Neural cell (in vitro differentiated cells): ENCODE data around the gene NCK2. TPM values are rescaled to one million over a fixed set of nuclear protein-coding genes. Genes with fewer than 3 reads are reported as not detected.

Source experiments
- H2AFZ ChIP-seq: fragments of 200-600, 300-800 bp; sonication (generic), shearing (Covaris generic); 2 replicates; pipeline ENCODE4 v1.6.0; 2014; ENCODE audit warnings: low read depth, mild to moderate bottlenecking, antibody characterized with exemption, low read length, moderate library complexity
- H3F3A ChIP-seq: fragments of 200-600 bp; shearing (Covaris generic); 2 replicates; pipeline ENCODE4 v1.6.1; 2016; ENCODE audit warnings: mild to moderate bottlenecking, moderate library complexity, mixed read lengths, antibody characterized with exemption, low read length; ENCODE audit not compliant: insufficient read depth, poor library complexity, severe bottlenecking
- H3K27ac ChIP-seq: fragments of 200-600, 300-800 bp; sonication (generic), shearing (Covaris generic); 2 replicates; pipeline ENCODE4 v1.5.1; 2014; ENCODE audit warnings: mild to moderate bottlenecking, low read length, moderate library complexity
- H3K27me3 ChIP-seq: fragments of 300-800, 200-600 bp; sonication (generic), shearing (Covaris generic); 2 replicates; pipeline ENCODE4 v1.6.0; 2014; ENCODE audit warnings: mild to moderate bottlenecking, low read depth, low read length, moderate library complexity; ENCODE audit not compliant: insufficient read depth
- H3K36me3 ChIP-seq: fragments of 300-800, 200-600 bp; sonication (generic), shearing (Covaris generic); 2 replicates; pipeline ENCODE4 v1.5.1; 2014; ENCODE audit warnings: mild to moderate bottlenecking, antibody characterized with exemption, low read length, moderate library complexity; ENCODE audit not compliant: insufficient read depth
- H3K4me2 ChIP-seq: fragments of 300-800, 200-600 bp; sonication (generic), shearing (Covaris generic); 2 replicates; pipeline ENCODE4 v1.6.0; 2014; ENCODE audit warnings: mild to moderate bottlenecking, low read length
- H3K4me3 ChIP-seq: fragments of 300-800, 200-600 bp; sonication (generic), shearing (Covaris generic); 2 replicates; pipeline ENCODE4 v1.5.1; 2014; ENCODE audit warnings: mild to moderate bottlenecking, low read length, moderate library complexity
- H3K79me2 ChIP-seq: fragments of 200-600 bp; shearing (Covaris generic); replicated peaks from 2 replicates; pipeline ENCODE4 v1.6.0; 2014; ENCODE audit warnings: mild to moderate bottlenecking, low read length, moderate library complexity; ENCODE audit not compliant: insufficient read depth
- H3K9ac ChIP-seq: fragments of 300-800, 200-600 bp; sonication (generic), shearing (Covaris generic); 2 replicates; pipeline ENCODE4 v1.6.1; 2016; ENCODE audit warnings: mild to moderate bottlenecking, low read length, mixed read lengths
- H3K9me2 ChIP-seq: fragments of 200-600 bp; shearing (Covaris generic); 2 replicates; pipeline ENCODE4 v1.6.1; 2016; ENCODE audit warnings: mild to moderate bottlenecking, low read length, mixed read lengths; ENCODE audit not compliant: insufficient read depth
- H3K9me3 ChIP-seq: fragments of 200-600, 300-800 bp; sonication (generic), shearing (Covaris generic); 2 replicates; pipeline ENCODE4 v1.6.1; 2016; ENCODE audit warnings: mild to moderate bottlenecking, mixed run types, low read length, moderate library complexity, mixed read lengths
- H4K20me1 ChIP-seq: fragments of 200-600 bp; shearing (Covaris generic); 2 replicates; pipeline ENCODE4 v1.6.1; 2016; ENCODE audit warnings: mild to moderate bottlenecking, mixed run types; ENCODE audit not compliant: insufficient read depth
- EP300 ChIP-seq: fragments of 450-650 bp; conservative IDR thresholded peaks from 2 replicates; pipeline ENCODE4 v1.6.1; 2014; ENCODE audit warnings: antibody characterized with exemption, mild to moderate bottlenecking, moderate library complexity; ENCODE audit not compliant: poor library complexity, severe bottlenecking
- EZH2 ChIP-seq: fragments of 200-600, 300-800 bp; shearing (Covaris generic), sonication (generic); IDR thresholded peaks from 2 replicates; pipeline ENCODE4 v1.6.1; 2014; ENCODE audit warnings: antibody characterized with exemption, low read length, borderline replicate concordance, mild to moderate bottlenecking; ENCODE audit not compliant: insufficient read depth, poor library complexity, severe bottlenecking
- MXI1 ChIP-seq: fragments of 450-650 bp; conservative IDR thresholded peaks from 2 replicates; pipeline ENCODE4 v1.6.1; 2014; ENCODE audit warnings: antibody characterized with exemption, mild to moderate bottlenecking; ENCODE audit not compliant: poor library complexity, severe bottlenecking
- POLR2AphosphoS5 ChIP-seq: IDR thresholded peaks from 2 replicates; pipeline ENCODE4 v1.6.1; 2012
- RAD21 ChIP-seq: fragments of 450-650 bp; conservative IDR thresholded peaks from 2 replicates; pipeline ENCODE4 v1.6.1; 2014; ENCODE audit warnings: antibody characterized with exemption, mild to moderate bottlenecking, moderate library complexity
- SMC3 ChIP-seq: fragments of 450-650 bp; conservative IDR thresholded peaks from 2 replicates; pipeline ENCODE4 v1.6.1; 2014; ENCODE audit warnings: antibody characterized with exemption, mild to moderate bottlenecking, moderate library complexity; ENCODE audit not compliant: poor library complexity
- TAF1 ChIP-seq: IDR thresholded peaks from 2 replicates; pipeline ENCODE4 v1.6.1; 2012; ENCODE audit warnings: low read depth
- polyA plus RNA-seq: library from polyadenylated mRNA; depleted of rRNA; stranded (reverse); fragments of >200 nt; gene quantifications from 2 replicates; pipeline ENCODE4 v1.2.3, GENCODE V29; 2014
- TF ChIP-seq, protein P1 (sequence below): IDR thresholded peaks from 2 replicates; pipeline ENCODE4 v1.6.1; 2012; ENCODE audit warnings: borderline replicate concordance
- TF ChIP-seq, protein P2 (sequence below): fragments of 450-650 bp; IDR thresholded peaks from 2 replicates; pipeline ENCODE4 v1.5.1; 2014; ENCODE audit warnings: antibody characterized with exemption, mild to moderate bottlenecking, moderate library complexity; ENCODE audit not compliant: poor library complexity, severe bottlenecking

The NCK2 gene
- polyA plus RNA-seq, 1 donor from 2014 or later, result 49.4 TPM

DNA sequence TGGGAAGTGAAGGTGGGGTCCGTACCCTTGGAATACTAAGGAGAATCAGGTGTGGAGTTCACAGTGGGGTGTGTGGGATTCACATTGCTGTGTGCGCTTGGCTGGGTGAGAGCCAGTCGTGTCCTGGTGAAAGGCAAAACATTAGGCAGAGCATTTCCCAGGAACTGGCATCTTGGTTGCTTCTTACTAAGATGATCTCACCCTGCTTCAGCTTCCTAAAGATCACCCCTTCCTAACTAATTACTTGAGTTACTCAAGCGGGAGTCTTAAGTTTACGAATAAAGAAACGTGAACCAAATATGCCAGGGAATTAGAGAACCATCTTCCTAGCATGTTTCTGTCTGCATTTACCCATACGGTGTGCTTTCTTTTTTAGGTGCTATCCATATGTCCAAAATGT is 122.9 kb downstream of the NCK2 start:
- H2AFZ ChIP-seq, result no peak overlapping the region
- H4K20me1 ChIP-seq, result no peaks in the 10 kb centered on the region
- no peaks in the 10 kb centered on the region for H3K9me3 ChIP-seq
- TF ChIP-seq RAD21 (no peak), POLR2AphosphoS5 (no peak), EP300 (no peak), TAF1 (no peak)
- TF ChIP-seq, protein P1, sequence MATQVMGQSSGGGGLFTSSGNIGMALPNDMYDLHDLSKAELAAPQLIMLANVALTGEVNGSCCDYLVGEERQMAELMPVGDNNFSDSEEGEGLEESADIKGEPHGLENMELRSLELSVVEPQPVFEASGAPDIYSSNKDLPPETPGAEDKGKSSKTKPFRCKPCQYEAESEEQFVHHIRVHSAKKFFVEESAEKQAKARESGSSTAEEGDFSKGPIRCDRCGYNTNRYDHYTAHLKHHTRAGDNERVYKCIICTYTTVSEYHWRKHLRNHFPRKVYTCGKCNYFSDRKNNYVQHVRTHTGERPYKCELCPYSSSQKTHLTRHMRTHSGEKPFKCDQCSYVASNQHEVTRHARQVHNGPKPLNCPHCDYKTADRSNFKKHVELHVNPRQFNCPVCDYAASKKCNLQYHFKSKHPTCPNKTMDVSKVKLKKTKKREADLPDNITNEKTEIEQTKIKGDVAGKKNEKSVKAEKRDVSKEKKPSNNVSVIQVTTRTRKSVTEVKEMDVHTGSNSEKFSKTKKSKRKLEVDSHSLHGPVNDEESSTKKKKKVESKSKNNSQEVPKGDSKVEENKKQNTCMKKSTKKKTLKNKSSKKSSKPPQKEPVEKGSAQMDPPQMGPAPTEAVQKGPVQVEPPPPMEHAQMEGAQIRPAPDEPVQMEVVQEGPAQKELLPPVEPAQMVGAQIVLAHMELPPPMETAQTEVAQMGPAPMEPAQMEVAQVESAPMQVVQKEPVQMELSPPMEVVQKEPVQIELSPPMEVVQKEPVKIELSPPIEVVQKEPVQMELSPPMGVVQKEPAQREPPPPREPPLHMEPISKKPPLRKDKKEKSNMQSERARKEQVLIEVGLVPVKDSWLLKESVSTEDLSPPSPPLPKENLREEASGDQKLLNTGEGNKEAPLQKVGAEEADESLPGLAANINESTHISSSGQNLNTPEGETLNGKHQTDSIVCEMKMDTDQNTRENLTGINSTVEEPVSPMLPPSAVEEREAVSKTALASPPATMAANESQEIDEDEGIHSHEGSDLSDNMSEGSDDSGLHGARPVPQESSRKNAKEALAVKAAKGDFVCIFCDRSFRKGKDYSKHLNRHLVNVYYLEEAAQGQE, result no peak
- TF ChIP-seq, protein P2, sequence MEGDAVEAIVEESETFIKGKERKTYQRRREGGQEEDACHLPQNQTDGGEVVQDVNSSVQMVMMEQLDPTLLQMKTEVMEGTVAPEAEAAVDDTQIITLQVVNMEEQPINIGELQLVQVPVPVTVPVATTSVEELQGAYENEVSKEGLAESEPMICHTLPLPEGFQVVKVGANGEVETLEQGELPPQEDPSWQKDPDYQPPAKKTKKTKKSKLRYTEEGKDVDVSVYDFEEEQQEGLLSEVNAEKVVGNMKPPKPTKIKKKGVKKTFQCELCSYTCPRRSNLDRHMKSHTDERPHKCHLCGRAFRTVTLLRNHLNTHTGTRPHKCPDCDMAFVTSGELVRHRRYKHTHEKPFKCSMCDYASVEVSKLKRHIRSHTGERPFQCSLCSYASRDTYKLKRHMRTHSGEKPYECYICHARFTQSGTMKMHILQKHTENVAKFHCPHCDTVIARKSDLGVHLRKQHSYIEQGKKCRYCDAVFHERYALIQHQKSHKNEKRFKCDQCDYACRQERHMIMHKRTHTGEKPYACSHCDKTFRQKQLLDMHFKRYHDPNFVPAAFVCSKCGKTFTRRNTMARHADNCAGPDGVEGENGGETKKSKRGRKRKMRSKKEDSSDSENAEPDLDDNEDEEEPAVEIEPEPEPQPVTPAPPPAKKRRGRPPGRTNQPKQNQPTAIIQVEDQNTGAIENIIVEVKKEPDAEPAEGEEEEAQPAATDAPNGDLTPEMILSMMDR, result no peak
- H3K9ac ChIP-seq, result no peak overlapping the region
- no peaks in the 10 kb centered on the region for H3K27me3 ChIP-seq
- no peaks in the 10 kb centered on the region for H3K36me3 ChIP-seq
- H3K79me2 ChIP-seq, result peaks cover 10% of the 10 kb centered on the region
- H3K27ac ChIP-seq, result no peak overlapping the region
- no peak overlapping the region for H3K4me2 ChIP-seq
- H3K4me3 ChIP-seq, result no peak overlapping the region
- no peaks in the 10 kb centered on the region for H3K9me2 ChIP-seq
- H3F3A ChIP-seq, result no peaks in the 10 kb centered on the region

DNA sequence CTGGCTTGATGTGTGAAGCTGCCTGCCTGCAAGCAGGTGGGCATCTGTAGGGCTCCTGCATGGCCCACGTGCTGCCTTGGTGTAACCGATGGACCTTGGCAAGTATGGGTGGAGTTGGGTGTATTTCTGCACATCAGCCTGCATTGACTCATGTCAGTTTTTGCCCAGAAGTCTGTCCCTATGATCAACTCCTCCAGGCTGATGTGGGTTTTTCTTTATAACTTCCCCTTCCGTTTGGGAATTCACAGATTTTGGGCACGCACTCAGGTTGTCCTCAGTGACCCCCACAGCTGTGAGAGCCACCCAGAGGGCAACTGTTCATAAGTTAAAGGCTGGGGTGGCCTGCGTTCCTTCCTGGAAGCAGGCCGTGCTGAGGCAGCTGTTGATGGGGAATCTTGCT is 123.3 kb downstream of the NCK2 start:
- Histone ChIP-seq H3K4me2 (no peak overlapping the region), H3F3A (no peaks in the 10 kb centered on the region), H3K36me3 (no peaks in the 10 kb centered on the region), H2AFZ (no peak overlapping the region), H4K20me1 (no peaks in the 10 kb centered on the region), H3K9me2 (no peaks in the 10 kb centered on the region), H3K27me3 (no peaks in the 10 kb centered on the region), H3K9me3 (no peaks in the 10 kb centered on the region), H3K4me3 (no peak overlapping the region), H3K79me2 (peaks cover 10% of the 10 kb centered on the region), H3K27ac (no peak overlapping the region), H3K9ac (no peak overlapping the region)
- TF ChIP-seq POLR2AphosphoS5 (no peak), RAD21 (no peak), SMC3 (no peak), MXI1 (no peak), EP300 (no peak), EZH2 (no peak), TAF1 (no peak)
- TF ChIP-seq, protein P2, result no peak
- TF ChIP-seq, protein P1, result no peak
